ENCODE measurements around the gene LRBA.
"Not testable (repeated sequence)": the region's sequence is repeated elsewhere in the genome, so short reads cannot be mapped to it uniquely, and the experiment has no call there.

LRBA gene

DNA sequence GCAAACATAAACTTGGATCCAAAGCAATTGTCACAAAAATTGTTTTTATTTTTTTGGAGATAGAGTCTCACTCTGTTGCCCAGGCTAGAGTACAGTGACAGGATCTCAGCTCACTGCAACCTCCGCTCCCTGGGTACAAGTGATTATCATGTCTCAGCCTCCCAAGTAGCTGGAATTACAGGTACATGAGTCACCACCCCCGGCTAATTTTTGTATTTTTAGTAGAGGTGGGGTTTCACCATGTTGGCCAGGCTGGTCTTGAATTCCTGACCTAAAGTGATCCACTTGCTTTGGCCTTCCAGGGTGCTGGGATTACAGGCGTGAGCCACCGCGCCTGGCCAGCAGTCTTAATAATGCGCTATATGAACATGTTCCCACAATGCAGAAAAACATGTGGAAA, 272.2 kb downstream of the LRBA start:
- not testable (repeated sequence) for DNase-seq (ENCODE audit: low spot score)

- DNase-seq (ENCODE audit: low spot score) = no peak
Observed at GRCh38 chr4:150739591-150739990, 275.5 kb downstream of the LRBA start.

- no peak for DNase-seq (ENCODE audit: low spot score)
Observed at GRCh38 chr4:150725957-150726523, 289.0 kb downstream of the LRBA start.

DNA sequence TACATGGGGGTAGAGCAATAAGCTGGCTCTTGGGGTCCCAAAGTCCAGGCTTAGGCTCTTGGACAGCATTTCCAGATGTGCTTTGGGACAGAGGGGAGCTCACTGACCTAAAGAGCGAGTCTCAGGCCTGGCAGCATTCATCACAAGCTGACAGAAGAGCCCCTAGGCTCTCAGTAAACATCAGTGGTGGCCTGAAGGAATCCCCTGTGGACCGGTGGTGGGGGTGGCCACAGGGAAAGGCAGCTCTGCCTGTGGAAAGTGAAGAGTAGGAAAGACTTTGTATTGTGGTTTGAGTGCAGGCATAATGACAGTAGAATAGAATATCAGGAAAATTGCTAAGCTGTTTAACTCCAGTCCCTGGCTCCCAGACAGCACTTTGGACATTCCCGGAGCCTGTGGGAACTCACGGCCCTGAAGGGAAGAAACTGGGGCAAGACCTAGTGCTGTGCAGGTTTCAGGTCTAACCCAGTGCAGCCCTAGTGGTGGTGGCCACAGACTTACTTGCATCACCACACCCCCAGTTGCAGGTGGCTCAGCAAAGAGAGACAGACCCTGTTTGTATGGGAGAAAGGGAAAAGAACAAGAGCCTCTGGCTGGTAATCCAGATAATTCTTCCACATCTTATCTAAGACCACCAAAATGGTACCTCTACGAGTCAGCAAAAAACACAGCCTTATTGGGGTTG, 291.2 kb downstream of the LRBA start:
- DNase-seq (ENCODE audit: low spot score) = no peak

GRCh38 chr4:150722908-150723362, 292.1 kb downstream of the LRBA start:
- DNase-seq (ENCODE audit: low spot score) = no peak

DNA sequence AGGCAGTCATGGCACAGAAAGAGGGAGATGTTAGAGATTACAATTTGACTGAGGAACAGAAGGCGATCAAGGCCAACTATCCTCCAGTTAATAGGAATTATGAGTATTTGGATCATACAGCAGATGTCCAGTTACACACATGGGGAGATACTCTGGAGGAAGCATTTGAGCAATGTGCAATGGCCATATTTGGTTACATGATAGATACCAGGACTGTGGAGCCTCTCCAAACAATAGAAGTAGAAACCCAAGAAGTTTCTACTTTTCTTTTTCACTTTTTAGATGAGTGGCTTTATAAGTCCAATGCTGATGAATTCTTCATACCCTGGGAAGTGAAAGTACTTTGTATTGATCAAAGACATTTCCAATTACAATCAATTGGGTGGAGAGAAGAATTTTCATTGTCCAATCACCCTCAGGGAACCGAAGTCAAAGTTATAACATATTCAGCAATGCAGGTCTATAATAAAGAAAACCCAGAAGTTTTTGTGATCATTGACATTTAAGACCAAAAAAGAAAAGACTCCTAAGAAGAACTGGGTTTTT, 294.0 kb downstream of the LRBA start:
- no peak for DNase-seq (ENCODE audit: low spot score)

DNA sequence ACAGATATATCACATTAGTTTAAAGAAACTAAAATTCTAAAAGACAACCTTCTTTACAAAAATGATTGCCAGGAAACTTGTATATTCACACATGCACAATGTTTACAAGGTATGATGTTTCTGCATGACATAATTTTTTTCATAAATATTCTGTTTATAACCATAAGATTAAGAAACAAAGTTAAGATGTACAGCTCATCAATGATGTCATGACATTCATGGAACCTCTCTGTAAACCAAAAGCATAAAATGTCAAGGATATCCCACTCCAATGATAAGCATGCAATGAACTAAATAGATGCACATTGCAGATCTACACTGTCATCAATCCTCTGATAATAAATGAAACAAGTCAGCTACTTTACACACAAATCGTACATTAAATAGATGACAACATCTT, 297.1 kb downstream of the LRBA start:
- DNase-seq (ENCODE audit: low spot score) = no peak

- DNase-seq (ENCODE audit: low spot score) = no peak
Observed at GRCh38 chr4:150714462-150715438, 300.3 kb downstream of the LRBA start.

DNA sequence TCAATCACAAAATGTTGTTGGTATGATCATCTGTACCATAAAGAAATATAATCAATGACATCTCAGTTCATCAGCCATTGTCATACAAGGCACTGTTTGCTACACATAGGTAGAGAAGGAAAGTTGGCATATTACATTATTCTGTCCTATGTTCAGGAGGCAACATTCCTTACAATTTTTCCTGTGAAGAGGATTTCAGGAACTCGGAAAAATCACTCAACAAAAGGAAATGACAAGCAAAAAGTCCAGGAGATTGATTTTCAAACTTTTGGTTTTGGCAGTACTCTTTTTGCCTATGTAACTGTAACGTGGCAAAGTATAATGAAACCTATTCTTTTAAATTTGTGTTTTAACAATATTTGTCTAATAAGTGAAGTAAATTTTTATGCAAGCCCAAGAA, 301.8 kb downstream of the LRBA start:
- DNase-seq (ENCODE audit: low spot score) = no peak

- DNase-seq (ENCODE audit: low spot score) = no peak
Observed at GRCh38 chr4:150710770-150711375, 304.2 kb downstream of the LRBA start.

DNA sequence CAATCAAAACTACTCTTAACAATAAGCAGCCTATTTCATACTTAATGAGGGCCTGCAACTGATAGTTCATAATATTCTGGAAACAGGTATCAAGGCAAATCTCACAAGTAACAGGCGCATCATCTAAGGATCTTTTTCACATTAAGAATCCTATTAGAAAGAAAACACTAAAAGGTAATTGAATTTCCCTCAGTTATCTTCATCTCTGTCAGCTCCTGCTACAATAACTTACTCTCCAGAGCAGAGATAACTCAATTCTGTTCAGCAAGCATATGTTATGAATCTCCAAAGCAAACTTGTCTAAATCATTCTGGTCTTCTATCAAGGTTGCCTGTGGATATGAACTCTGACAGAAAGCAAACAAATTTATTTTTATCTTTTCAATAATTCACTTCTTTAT, 307.1 kb downstream of the LRBA start:
- no peak for DNase-seq (ENCODE audit: low spot score)

DNA sequence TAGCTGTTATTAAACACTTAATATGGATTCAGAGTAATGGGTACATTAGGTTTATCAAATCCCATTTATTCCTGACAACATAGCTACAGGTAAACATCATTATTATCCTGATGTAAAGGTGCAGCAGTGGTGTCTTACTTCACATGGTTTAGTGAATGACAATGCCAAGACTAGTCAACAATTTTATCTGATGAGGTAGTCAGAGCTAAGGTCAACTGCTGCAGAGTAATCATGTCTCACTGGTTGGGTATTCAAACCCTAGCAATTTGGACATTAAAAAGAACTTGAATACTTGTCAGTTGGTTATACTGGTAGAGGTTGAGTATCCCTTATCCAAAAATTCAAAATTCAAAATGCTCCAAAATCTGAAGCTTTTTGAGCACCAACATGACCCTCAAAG, 315.5 kb downstream of the LRBA start:
- DNase-seq (ENCODE audit: low spot score) = no peak

GRCh38 chr4:150695162-150695561, 319.9 kb downstream of the LRBA start:
- no peak for DNase-seq (ENCODE audit: low spot score)

DNA sequence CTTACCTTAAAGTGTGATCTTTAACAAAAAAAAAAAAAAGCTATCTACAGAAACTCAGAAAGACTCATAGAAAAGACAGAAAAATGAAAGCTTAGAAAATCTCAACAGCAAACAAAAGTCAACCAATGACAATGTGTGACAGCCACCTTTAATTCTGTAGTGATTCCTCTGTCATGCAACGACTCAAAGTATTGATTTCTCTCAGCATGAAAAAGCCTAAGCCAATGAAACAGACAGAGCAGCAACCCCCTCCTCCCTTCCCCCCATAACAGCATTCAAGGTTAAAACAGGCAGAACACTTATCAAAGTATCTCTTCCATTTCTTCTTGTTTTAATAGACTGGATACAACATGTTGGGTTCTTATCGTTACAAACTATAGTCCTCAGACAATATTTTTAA, 320.6 kb downstream of the LRBA start:
- DNase-seq (ENCODE audit: low spot score) = no peak

DNA sequence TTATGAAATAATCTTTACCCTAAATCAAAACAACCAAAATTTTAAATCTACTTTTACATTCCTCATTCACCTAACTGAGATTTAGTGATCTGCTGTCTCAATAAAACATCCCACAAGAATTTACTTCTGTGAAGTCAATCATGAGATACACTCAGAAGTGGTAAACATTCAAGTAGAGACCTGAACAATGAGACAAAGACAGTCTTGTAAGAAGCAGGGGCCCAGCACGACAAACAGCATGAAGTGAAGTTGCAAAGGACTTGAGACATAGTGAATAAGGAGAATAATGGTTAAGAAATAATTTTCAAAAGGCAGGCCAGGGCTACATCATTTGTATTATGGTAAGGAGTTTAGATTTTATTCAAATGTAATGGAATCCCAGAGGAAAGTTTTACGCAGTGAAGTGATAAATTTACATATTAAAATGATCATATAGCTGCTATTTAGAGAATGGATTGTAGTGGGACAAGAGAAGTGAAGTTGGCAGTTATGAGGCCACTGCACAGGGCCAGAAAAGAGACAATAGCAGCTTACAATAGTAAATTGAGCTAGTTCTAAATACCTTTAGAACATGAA, 331.2 kb downstream of the LRBA start:
- DNase-seq (ENCODE audit: low spot score) = no peak

DNA sequence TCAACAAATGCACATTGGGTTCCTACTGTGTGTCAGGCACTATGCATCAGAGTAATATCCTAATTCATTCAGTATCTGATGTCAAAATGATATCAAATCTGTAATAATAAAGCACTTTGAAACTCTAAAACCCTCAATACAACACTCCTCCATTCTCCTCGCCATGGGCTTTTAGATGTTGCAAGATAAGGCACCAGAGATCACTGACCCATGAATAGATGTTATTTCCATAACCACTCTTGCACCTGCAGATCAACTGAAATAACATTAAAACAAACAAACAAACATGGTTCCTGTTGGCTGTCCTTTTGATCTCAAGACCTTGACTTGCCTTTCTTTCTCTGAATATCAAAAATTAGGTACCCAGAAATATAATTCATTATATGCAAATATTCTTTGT, 333.0 kb downstream of the LRBA start:
- no peak for DNase-seq (ENCODE audit: low spot score)

GRCh38 chr4:150681063-150681462, 334.0 kb downstream of the LRBA start:
- DNase-seq (ENCODE audit: low spot score) = no peak

- no peak for DNase-seq (ENCODE audit: low spot score)
Observed at GRCh38 chr4:150680651-150681050, 334.4 kb downstream of the LRBA start.

DNA sequence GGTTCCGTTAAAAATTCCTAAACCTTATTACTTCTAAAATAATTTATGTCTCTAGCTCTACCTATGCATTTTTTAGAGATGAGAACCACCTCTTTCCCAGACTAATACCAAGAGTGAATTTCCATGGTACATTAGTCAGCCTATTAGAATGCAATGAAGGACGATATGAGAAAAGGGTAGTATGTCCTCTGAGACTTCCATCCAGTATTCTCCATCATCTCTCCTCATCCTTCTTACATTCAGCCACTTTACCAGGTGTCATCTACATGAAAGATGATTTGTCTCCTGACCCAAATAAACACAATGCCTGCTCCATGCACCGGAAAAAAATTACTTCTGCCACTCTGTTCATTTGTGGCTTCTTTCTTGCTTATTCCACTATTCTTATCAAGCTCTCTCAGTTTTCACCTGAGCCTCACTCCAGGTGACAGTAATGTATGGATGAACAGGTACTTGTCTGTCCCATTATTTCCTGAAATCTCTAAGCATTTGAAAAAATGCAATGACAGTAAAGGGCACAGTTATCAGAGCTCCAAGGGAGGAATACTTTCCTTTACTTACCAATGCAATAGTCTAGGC, 335.2 kb downstream of the LRBA start:
- DNase-seq (ENCODE audit: low spot score) = no peak

DNA sequence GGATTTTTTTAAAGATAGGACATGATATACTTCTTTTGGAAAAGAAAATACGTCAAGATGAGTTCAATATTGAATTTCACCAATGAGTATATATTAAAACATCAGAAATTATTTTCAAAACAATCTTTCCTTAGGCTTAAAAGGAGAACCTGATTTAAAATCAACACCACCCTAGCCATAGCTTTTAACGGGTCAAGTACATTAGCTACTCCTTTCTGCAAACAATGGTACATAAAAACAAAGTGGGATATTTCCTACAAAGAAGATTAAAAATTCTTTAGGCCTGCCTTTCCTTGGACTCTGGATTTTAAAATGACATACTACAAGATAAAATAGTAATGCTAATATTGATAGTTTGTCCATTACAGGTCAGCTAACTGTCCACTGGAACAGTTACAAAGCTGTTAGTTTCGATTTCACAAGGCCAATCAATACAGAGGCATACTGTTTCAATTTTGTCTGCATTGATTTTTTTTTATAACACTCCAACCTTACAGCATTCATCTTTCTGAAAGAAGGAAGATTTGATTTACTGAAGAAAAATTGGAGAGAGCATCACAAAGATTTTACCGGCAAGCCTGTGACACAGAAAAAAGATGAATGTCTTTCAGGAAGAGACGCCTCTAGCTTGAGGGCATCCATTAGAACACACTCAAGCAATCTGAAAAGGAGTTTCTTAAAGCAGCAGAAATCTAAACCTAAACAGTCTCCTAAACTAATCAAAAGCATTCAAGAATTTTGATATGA, 335.9 kb downstream of the LRBA start:
- no peak for DNase-seq (ENCODE audit: low spot score)

- DNase-seq (ENCODE audit: low spot score) = no peak
Observed at GRCh38 chr4:150673793-150674192, 341.3 kb downstream of the LRBA start.
